Mesenteric fat pad (tissue), 1 donor: ENCODE measurements around the gene LIPA. TPM values are rescaled to one million over a fixed set of nuclear protein-coding genes. Genes with fewer than 3 reads are reported as not detected.

Experiments
- DNase-seq: peaks from one replicate; pipeline ENCODE4 v3.0.0-alpha.2; 2020; ENCODE audit warnings: low spot score
- total RNA-seq: library from RNA; stranded (reverse); fragmentation: NEBNext Ultra II Directional; extraction: Animal tissue kit (Norgen Biotek cat#: 25700); gene quantifications from one replicate; pipeline ENCODE4 v1.2.1, GENCODE V29; 2021
- donor health status: DM: yes; HTN: yes; CAD: no.

LIPA gene
- total RNA-seq, 1 donor from 2014 or later: 210 TPM

GRCh38 chr10:89241486-89242344 is 9.9 kb downstream of the LIPA start:
- DNase-seq: no peak

- DNase-seq: no peak
Measured at GRCh38 chr10:89241026-89241425, 10.5 kb downstream of the LIPA start.

- no peak for DNase-seq
Measured at GRCh38 chr10:89240519-89240918, 11.1 kb downstream of the LIPA start.

GRCh38 chr10:89238956-89239644 is 12.5 kb downstream of the LIPA start:
- DNase-seq: no peak

GRCh38 chr10:89237849-89238248 is 13.7 kb downstream of the LIPA start:
- DNase-seq: no peak

GRCh38 chr10:89236226-89236797 is 15.3 kb downstream of the LIPA start:
- DNase-seq: no peak

- no peak for DNase-seq
Measured at GRCh38 chr10:89235073-89235798, 16.3 kb downstream of the LIPA start.

- no peak for DNase-seq
Measured at GRCh38 chr10:89233033-89233432, 18.5 kb downstream of the LIPA start.

- DNase-seq: no peak
Measured at GRCh38 chr10:89228962-89229361, 22.6 kb downstream of the LIPA start.

- no peak for DNase-seq
Measured at GRCh38 chr10:89228146-89228545, 23.4 kb downstream of the LIPA start.

- no peak for DNase-seq
Measured at GRCh38 chr10:89226891-89227290, 24.7 kb downstream of the LIPA start.

- DNase-seq: no peak
Measured at GRCh38 chr10:89224739-89225443, 26.7 kb downstream of the LIPA start.

- DNase-seq: no peak
Measured at GRCh38 chr10:89221919-89222318, 29.7 kb downstream of the LIPA start.

GRCh38 chr10:89219513-89220218 is 31.9 kb downstream of the LIPA start:
- no peak for DNase-seq

GRCh38 chr10:89217057-89217990 is 34.3 kb downstream of the LIPA start:
- no peak for DNase-seq

GRCh38 chr10:89216056-89216455 is 35.5 kb downstream of the LIPA start:
- DNase-seq: no peak

GRCh38 chr10:89215511-89215910 is 36.1 kb downstream of the LIPA start:
- no peak for DNase-seq

- no peak for DNase-seq
Measured at GRCh38 chr10:89214566-89215165, 36.9 kb downstream of the LIPA start.
